Stromal cell of bone marrow (primary cell): ENCODE results near the gene PRXL2A.
"Not testable (repeated sequence)": the region's sequence is repeated elsewhere in the genome, so short reads cannot be mapped to it uniquely, and the experiment has no call there.

Experiments
- DNase-seq: peaks from one replicate; pipeline ENCODE4 v3.0.0-alpha.2; 2012; ENCODE audit warnings: low read depth

PRXL2A gene, protein sequence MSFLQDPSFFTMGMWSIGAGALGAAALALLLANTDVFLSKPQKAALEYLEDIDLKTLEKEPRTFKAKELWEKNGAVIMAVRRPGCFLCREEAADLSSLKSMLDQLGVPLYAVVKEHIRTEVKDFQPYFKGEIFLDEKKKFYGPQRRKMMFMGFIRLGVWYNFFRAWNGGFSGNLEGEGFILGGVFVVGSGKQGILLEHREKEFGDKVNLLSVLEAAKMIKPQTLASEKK

DNA sequence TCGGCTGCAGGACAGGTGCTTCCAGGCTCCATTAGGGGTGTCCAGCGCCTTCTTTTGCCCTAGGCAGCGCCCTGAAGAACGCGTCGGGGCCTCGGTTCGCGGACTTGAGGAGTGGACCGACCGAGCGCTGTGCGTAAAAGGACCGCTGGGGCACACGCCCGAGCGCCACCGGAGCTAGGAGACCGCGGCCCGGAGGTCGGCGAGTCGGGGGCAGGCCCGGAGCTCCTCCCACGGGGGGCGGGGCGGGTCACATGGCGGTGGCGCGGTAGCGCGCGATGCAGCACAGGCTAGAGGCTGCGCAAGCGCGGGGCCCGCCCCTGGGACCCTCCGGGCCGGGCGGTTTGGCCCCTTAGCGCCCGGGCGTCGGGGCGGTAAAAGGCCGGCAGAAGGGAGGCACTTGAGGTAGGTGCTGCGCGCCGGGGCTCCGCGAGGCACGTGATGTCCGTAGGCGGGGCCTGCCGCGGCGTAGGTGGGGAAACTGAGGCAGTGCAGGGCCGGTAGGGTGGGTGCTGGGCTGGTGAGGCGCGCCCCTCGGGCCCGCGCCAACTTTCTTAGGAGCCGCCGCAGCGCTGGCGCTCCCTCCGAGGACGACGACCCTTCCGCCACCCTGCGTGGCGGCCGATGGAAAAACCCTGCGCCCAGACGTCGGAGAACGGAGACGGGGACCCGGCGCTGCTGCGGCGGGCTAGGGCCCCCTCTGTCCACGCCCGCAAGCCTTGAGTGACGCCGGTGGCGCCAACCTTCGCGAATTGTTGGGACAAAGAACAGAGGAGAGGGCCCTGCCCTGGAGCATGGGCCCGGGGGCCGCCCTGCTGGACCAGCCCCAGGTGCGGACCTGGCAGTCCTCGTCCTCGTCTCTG, at the start of gene PRXL2A:
Gene PRXL2A (plus strand): TSS at position 310 of the 860 bp plus-strand sequence. CDS start 11,917 bp downstream, outside the sequence.
- DNase-seq: no peak

DNA sequence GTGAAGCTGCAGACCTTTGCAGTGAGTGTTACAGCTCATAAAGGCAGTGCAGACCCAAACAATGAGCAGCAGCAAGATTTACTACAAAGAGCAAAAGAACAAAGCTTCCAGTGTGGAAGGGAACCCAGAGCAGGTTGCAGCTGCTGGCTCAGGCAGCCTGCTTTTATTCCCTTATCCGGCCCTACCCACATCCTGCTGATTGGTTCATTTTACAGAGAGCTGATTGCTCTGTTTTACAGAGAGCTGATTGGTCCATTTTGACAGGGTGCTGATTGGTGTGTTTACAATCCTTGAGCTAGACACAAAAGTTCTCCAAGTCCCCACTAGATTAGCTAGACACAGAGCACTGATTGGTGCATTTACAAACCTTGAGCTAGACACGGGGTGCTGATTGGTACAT, 49.4 kb upstream of the PRXL2A start:
- DNase-seq: not testable (repeated sequence)

DNA sequence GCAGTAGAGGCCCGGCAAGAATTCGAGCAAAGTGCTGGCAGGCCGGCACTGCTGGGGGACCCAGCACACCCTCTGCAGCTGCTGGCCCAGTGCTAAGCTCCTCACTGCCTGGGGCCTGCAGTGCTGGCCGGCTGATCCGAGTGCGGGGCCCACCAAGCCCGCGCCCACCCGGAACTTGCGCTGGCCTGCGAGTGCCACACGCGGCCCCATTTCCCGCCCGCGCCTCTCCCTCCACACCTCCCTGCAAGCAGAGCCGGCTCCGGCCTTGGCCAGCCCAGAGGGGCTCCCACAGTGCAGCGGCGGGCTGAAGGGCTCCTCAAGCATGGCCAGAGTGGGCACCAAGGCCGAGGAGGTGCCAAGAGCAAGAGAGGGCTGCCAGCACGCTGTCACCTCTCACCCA, 48.7 kb upstream of the PRXL2A start:
- DNase-seq: no peak

DNA sequence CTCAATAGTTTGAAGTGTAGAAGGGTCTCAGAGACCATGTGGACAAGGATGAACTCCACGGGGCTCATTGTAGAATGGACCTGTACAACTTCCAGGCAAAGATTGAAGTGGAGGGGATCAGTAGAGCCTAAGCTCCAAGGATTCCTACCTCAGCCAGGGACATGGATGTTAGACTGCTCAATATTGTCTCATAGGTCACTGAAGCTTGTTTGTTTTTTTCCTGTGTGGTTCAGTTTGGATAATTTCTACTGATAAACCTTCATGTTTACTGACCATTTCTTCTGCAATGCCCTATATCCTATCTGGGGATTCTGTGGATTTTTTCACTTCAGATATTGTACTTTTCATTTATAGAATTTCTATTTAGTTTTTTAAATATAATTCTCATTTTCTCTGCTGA, 42.8 kb upstream of the PRXL2A start:
- no peak for DNase-seq

DNA sequence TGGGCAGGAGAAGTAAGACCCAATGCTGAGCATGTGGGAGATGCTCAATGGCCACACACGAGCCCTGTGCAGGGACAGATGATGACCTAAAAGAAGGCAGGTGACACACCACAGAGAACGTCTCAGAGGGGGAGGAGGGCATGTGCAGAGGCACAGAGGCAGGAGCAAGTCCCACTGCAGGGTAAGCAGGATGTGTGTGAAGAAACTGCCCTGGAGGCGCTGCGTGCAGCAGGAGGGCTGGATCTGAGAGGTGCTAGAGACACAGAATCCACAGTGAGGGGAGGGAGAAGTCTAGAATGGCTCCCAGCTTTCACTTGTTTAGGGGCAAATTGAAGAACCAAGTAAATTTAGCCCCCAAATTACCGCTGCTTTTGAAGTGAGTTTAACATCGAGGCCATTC, 36.9 kb upstream of the PRXL2A start:
- no peak for DNase-seq

DNA sequence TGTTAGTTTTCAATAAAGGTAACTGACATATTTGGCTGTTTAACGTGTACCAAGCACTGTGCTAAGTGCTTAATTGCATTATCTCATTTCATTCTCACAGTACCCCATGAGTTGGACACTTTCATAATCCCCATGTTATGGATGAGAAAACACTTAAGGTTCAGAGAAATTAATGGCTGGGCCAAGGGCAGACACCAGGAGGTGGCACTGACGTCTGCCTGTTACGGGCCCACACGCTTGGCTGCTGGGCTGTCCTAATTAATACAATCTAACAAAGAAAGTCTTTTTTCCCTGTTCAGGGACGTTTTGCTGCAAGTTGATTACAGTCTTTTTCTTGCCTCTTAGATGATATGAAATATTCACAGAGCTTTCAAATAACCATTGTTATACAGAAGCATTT, 35.7 kb upstream of the PRXL2A start:
- no peak for DNase-seq

DNA sequence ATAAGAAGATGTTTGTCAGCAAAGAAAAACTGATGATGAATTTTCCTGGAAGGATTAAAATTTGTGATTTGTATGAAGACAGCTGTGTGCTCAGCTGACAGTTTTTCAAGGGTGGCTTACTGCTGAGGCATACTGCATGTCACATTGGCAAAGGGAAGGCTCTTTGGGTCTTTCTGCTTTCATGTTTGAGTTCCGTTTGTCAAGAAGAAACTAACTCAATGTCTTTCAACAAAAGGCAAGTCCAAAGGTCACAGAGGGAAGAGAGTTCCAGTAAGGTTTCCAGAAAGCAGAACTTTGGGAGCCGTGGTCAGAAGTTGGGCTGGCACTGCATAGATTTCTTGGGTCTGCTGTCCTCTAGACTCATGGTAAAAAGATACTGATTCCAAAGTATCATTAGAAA, 34.8 kb upstream of the PRXL2A start:
- no peak for DNase-seq

DNA sequence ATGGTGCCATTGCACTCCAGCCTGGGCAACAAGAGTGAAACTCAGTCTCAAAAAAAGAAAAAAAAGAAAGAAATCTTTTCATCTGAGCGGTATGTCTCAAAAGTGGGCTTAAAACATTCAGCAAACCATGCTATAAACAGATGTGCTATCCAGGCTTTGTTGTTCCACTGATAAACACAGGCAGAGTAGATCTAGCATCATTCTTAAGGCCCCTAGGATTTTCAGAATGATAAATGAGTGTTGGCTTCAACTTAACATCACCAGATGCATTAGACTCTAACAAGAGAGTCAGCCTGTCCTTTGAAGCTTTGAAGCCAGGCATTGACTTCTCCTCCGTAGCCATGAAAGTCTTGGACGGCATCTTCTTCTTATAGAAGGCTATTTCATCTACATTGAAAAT, 28.6 kb upstream of the PRXL2A start:
- DNase-seq: no peak

DNA sequence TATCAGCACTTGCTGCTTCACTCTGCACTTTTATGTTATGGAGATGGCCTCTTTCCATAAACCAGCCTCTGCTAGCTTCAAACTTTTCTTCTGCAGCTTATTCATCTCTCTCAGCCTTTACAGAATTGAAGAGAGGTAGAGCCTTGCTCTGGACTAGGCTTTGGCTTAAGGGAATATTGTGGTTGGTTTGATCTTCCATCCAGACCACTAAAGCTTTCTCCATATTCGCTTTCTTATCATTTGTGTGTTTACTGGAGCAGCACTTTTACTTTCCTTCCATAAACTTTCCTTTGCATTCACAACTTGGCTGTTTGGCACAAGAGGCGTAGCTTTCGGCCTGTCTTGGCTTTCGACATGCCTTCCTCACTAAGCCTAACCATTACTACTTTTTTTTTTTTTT, 28.2 kb upstream of the PRXL2A start:
- DNase-seq: no peak

DNA sequence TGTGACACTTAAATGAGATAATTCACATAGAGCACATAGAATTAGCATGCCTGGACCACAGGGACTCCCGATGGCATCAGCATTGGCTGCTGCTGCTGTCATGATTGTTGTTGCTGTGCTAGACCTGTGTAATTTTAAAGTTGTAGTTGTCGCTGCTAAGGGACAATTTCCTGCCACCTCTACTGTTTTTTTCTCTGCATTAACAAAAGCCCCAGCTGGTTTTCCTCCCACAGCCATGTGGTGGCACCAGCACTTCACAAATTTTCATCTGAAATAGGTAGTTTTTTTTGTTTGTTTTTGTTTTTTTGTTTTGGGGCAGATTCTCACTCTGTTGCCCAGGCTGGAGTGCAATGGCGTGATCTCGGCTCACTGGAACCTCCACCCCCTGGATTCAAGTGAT, 25.4 kb upstream of the PRXL2A start:
- no peak for DNase-seq

DNA sequence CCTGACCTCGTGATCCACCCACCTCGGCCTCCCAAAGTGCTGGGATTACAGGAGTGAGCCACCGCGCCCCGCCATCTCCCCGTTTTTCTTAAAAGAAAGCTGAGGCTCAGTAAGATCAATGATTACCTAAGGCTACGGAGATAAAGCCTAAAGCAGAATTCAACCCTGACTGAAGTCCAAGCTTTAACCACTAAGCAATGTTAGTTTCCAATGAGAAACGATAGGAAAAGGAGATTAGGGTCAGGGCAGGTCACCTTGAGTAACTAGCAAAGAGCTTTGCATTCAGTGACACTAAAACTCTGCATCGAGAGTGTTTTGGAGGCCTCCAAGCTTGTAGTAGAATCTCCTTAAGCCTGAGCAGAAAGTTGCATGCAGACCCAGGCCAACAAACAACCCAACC, 17.6 kb upstream of the PRXL2A start:
- no peak for DNase-seq

DNA sequence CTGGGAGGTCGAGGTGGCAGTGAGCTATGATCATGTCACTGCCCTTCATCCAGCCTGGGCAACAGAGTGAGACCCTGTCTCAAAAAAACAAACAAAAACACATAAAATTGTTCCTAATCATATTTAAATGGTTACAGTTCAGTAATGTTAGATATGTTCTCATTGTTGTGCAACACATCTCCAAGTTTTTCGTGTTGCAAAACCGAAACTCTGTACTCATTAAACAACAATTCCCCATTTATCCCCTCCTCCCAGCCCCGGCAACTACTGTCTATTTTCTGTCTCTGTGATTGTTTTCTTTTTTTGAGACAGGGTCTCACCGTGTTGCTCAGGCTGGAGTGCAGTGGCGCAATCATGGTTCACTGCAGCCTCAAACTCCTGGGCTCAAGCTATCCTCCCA, 16.1 kb upstream of the PRXL2A start:
- no peak for DNase-seq

DNA sequence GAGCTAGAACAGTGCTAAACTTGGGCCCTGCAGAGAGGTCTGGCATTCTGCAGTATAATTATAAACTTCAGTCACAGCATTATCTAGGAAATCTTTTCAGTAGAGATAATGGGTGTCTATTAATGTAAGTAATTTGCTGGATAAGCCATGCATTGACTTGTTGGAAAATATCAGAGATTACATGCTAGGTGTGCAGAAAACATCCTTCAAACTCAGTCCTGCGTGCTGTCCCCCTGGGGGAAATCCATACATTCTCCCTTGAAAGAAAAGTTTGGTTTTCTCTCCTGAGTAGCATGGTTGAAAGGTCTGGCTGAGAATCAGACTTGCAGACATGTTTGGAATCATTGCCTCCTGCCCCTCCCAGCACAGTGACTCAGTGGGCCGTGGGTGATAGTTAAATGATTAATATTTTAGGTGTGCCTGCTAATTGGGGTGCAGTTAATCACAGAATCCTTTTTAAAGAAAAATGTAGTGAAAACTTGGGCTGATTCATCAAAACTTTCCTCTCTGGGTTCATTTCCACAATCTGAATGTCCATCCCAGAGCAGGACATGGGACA, 13.9 kb upstream of the PRXL2A start:
- DNase-seq: no peak

DNA sequence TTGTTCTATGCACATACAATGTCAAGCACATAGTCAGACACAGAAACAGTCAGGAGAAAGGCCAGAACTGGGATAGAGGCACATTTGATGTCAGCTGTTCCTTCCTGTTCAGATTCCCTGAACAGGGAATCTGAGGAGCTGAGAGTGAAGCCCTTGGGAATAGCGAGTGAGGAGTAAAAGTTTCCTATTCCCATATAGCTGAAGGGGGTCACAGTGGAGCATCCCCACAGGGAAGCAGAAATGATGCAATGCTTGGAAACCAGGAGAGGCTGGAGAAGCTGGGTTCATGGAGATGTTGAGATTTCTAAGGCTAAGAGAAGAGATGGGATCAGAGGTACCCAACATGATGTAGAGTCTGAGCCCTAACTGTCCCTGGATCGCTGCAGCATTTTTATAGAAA, 11.3 kb upstream of the PRXL2A start:
- DNase-seq: no peak

DNA sequence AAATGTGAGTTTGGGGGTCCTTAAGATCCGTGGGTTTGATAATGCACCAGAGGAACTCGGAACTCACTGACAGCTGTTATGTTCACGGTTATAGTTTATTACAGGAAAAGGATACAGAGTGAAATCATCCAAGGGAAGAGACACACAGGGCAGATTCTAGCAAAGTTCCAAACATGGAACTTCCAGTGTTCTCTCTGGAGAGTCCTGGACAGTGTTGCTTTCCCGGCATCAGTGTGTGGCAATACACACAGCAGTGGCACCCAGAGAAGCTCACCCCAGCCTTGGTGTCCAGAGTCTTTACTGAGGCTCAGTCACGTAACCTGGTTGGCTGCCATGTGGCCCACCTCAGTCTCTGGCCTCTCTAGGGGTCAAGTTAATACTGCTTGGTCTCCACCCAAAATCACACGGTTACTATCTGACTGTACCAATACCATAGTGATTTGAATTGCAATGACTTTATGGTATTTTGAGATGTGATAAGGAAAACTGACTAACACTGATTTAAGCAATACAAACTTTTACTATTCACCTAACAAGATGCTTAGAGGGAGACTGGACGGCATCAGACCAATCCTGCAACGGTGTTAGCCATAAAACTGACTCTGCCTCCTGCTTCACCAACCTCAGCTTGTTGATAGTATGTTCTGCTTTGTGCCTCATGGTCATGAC, 8.1 kb upstream of the PRXL2A start:
- DNase-seq: no peak

DNA sequence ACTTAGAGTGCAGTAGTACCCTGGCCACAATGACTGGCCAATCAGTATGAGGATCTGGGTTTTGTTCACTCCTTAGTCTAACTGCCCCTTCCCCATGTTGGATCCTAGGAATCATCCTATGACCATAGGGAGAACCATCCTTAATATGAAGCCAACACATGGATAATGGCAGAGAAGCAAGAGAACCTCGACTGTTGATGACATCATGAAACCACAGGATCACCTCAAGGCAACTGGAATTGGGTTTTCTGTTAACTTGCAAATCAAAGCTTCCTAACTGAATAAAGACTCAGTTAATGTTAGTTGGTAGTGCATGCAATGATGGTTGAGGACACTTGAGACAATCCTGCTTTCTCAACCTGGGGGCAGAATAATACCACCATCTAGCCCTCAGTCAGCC, 3.3 kb upstream of the PRXL2A start:
- no peak for DNase-seq

DNA sequence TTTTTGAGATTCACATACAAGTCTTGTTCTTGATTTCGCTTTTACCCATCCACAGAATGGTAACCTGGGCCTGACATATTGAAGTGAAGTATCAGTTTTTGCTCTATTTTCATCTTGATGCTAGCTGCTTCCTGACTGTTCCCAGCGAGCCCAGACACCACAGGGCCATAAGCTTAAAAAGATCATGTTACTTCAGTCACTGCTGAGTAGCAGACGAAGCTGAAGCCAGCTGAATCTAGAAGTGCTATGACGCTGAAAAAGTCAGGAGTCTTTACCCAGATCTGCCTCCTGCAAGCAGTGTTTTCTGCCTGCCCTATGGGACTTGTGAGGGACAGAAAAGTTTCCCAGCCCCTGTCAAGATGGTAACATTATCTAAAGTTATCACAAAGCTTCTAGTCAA, 2.7 kb upstream of the PRXL2A start:
- DNase-seq: no peak

DNA sequence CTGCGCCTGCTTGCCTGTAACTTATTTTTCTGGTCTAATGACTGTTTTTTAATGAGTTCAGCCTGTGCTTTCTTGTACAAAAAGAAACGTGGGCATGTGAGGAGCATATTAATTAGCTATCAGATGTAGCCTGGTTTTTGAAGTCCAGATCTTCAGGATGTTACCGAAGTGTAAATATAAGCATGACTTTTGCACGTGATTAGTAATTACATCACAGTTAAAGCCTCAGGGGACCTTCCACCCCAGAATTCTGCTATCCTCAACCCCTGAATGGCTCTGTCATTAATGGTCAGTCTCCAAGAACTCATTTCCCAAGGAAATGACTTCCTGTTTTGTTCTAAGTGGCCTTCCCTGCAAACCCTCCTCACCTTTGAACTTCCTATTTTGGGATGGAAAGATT, 2.1 kb upstream of the PRXL2A start:
- no peak for DNase-seq

DNA sequence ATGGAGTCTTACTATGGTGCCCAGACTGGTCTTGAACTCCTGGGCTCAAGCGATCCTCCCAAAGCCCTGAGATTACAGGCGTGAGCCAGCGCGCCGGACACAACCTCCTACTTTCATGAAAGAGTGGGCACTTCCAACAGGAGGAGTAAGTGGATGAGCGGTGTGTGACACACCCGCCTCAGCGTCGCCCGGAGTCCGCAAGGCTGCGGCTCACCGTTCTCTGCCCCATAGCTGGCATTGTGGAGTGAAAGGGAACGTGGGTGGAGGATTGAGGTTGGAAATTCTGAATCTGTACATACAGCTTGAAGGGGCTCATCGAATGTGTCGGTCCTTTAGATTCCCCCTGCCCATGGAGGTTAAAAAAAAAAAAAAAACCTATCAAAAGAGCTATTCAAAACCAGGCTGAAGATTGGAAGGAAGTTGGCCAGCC, 524 bp upstream of the PRXL2A start:
- no peak for DNase-seq

DNA sequence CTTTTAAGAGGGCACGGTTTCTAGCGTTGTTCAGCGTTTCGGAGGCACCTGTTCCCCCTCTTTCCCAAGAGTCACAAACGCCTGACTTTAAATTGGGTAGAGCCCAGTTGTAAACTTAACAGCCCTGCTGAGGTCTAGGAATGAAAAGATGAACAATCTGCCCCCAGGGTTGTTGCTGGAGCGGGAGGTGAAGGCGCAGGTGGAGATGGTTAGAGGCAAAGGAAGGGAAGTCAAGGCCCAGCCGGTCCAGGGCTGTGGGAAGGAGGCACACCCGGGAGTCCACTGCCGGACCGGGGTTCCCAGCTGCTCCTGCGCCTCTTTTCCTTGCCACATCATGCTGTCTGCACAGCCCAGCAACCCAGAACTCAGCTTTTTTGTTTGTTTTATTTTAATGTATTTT, 770 bp downstream of the PRXL2A start:
- no peak for DNase-seq

DNA sequence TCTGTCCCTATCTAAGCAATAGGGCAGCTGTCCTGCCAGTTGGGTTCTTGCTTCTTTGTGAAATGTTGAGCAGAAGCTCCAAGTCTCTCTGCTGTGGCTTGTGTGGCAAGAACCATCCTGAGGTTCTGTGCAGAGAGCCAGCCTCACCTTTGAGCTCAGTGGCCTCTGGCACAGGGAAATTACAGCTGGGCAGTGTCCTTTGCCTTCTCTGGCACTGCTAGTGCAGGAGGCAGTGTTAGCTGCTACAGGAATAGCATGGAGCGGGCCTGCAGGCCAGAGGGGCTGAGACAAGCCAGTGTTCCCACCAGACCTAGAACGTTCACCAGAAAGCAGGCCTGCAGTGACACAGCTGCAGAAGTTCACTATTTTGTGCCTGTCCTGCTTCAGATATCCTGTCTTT, 1.8 kb downstream of the PRXL2A start:
- no peak for DNase-seq

DNA sequence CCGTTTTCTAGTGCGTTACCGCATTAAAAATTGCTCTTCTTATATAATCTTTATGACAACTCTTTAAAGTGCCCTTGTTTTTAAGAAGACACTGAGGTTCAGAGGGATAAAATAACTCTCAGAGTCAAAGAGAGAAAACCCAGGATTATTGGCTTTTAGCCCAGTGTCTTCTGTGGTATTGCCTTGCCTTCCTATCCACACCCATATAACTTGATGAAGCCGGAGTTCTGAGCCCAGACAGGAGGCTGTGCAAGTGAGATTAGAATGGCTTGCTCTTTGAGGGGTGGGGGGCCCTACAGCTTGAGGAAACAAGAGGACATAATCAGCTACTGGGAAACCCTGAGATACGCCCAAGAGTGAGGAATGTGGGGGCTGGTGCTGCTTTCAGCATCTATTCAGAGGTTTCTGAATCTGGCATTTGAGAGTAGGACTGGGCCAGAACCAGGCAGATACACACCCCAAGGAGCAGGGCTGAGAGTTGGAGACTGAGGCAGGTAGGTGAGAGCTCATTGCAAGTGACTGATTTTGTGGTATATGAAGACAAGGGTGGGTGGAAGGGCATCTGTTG, 2.3 kb downstream of the PRXL2A start:
- no peak for DNase-seq

DNA sequence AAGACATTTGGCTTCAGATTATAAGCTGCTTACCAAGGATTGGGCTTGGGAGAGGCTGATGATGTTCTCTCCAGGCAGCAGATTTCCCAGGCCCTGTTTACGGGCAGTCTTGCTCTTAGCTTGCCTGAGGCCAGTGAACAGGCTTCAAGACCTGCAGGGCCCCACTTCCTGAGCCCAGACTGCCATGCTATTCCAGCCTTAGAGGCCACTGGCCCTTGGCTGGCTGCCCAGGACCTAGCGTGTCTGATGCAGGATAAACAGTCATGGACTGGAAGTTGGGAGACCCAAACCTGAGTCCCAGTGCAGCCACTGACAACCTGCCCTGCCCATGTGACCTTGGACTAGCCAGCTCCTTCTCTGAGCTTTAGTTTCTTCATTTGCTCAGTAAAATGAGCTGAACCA, 2.9 kb downstream of the PRXL2A start:
- DNase-seq: no peak
